Measurements from ENCODE around the gene CCDC9.

- no peak for TF ChIP-seq CTCF (IDR thresholded peaks at IDR 0.05; ENCODE audit: low read depth, low read length)
- no peak for TF ChIP-seq POLR2A (IDR thresholded peaks at IDR 0.05; ENCODE audit: extremely low read depth, insufficient read length)
Measured at GRCh38 chr19:47229676-47230053, 26.7 kb upstream of the CCDC9 start.

Measured in NB4 (cell line).